Measurements from ENCODE around the gene ZNF823. TPM values are rescaled to one million over a fixed set of nuclear protein-coding genes. Genes with fewer than 3 reads are reported as not detected.

Gene ZNF823
- total RNA-seq, 2 donors from 2014 or later = 3.5 to 5.9 TPM

- intact Hi-C loops (cut with DNase I) = no loop called here
- Histone ChIP-seq H3K36me3 (no peaks in the 10 kb centered on the region), H3K4me1 (replicated peaks) (no peaks in the 10 kb centered on the region), H3K4me3 (peak overlapping the region; percentile 68 to 69), H3K9me3 (no peaks in the 10 kb centered on the region), H3K27me3 (replicated peaks; ENCODE audit: insufficient read depth) (no peaks in the 10 kb centered on the region), H3K27ac (peak overlapping the region; percentile 78 to 84)
- DNase-seq (ENCODE audit: low spot score) = peak; percentile 97
- WGBS = 3% methylated on average over 51 of the region's 61 CpGs
- TF ChIP-seq POLR2AphosphoS5 (IDR thresholded peaks at IDR 0.05) = peak; percentile 94
- TF ChIP-seq POLR2A (IDR thresholded peaks at IDR 0.05) = peak; percentile 87
- peak in 1 of 4 experiments; percentile 23 for TF ChIP-seq CTCF (IDR thresholded peaks at IDR 0.05)
Measured at GRCh38 chr19:11694533-11695439, 44.0 kb downstream of the ZNF823 start.

DNA sequence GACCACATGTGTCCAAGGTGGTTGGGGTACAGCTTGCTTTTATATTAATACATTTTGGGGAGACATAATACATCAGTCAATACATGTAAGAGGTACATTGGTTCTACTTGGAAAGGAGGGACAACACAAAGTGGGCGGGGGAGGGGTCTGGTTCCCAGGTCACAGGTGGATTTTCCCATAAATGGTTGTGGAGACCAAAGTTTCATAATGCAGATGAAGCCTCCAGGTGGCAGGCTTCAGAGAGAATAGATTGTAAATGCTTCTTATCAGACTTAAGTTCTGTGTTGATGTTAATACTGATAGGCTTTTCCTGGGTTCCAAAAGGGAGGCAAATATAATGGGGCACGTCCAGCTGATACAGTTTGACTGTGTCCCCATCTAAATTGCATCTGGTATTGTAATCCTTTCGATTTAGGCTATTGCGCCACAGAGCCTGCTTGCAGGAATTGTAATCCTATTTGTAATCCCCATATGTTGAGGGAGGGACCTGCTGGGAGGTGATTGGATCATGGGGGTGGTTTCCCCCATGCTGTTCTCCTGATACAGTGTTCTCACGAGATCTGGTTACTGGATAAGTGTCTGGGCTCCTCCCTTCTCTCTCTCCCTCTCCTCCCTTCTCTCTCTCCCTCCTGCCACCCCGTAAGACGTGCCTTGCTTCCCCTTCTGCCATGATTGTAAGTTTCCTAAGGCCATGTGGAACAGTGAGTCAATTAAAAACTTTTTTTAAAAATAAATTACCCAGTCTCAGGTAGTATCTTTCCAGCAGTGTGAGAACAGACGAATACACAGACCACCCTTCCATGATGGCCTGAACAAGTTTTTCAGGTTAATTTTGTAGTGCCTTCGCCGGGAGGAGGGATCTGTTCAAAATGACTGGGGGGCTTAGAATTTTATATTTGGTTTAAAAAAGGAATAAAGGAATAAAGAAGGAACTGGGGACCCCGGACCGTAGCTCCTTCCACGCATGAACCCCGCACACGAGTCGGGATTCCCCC lies 44.9 kb downstream of the ZNF823 start:
- no peaks in the 10 kb centered on the region for H3K9me3 ChIP-seq
- no peaks in the 10 kb centered on the region for H3K27me3 ChIP-seq (replicated peaks; ENCODE audit: insufficient read depth)
- intact Hi-C loops (cut with DNase I) = no loop called here
- peak overlapping the region; percentile 68 to 69 for H3K4me3 ChIP-seq
- WGBS = 22% methylated on average over 16 of the region's 16 CpGs
- H3K27ac ChIP-seq = peak overlapping the region; percentile 78 to 84
- DNase-seq (ENCODE audit: low spot score) = no peak
- H3K36me3 ChIP-seq = no peaks in the 10 kb centered on the region
- TF ChIP-seq POLR2AphosphoS5 (IDR thresholded peaks at IDR 0.05) = no peak
- TF ChIP-seq CTCF (IDR thresholded peaks at IDR 0.05) = no peak
- no peak for TF ChIP-seq POLR2A (IDR thresholded peaks at IDR 0.05)
- no peaks in the 10 kb centered on the region for H3K4me1 ChIP-seq (replicated peaks)

DNA sequence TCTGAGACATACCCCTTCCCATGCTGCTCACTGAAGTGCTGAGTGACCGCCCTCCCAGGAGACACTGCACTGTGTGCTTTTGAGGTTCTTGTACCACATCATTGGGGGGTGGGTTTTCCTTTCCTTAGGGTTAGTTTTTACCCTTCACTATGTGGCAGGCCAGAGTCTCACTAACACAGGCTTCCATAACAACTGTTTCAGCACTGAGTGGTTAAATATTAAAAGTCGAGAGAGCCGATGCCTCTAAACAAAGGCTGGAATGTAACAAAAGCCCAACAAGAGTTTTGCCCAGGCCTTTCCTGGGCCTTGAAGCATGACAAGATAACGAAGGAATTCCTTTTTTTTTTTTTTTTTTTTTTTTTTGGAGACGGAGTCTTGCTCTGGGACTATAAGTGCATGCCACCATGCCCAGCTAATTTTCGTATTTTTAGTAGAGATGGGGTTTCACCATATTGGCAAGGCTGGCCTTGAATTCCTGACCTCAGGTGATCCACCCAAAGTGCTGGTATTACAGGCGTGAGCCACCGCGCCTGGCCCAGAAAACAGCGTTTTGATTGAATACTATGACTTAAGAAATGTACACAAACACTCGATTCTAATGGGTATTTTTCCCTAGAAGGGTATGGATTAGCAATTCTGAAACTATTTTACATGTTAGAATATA lies 46.5 kb downstream of the ZNF823 start:
- Histone ChIP-seq H3K27me3 (replicated peaks; ENCODE audit: insufficient read depth) (no peaks in the 10 kb centered on the region), H3K27ac (no peak overlapping the region), H3K9me3 (no peaks in the 10 kb centered on the region), H3K4me1 (replicated peaks) (no peaks in the 10 kb centered on the region), H3K36me3 (no peaks in the 10 kb centered on the region), H3K4me3 (no peak overlapping the region)
- WGBS = 78% methylated on average over 11 of the region's 11 CpGs
- intact Hi-C loops (cut with DNase I) = no loop called here
- DNase-seq (ENCODE audit: low spot score) = no peak
- no peak for TF ChIP-seq POLR2AphosphoS5 (IDR thresholded peaks at IDR 0.05)
- TF ChIP-seq POLR2A (IDR thresholded peaks at IDR 0.05) = no peak
- TF ChIP-seq CTCF (IDR thresholded peaks at IDR 0.05) = no peak

GRCh38 chr19:11685676-11686650 lies 52.8 kb downstream of the ZNF823 start:
- Histone ChIP-seq H3K9me3 (no peaks in the 10 kb centered on the region), H3K36me3 (no peaks in the 10 kb centered on the region), H3K4me3 (no peak overlapping the region), H3K27me3 (replicated peaks; ENCODE audit: insufficient read depth) (no peaks in the 10 kb centered on the region), H3K27ac (no peak overlapping the region), H3K4me1 (replicated peaks) (no peaks in the 10 kb centered on the region)
- DNase-seq (ENCODE audit: low spot score) = no peak
- WGBS = 93% methylated on average over 4 of the region's 4 CpGs
- TF ChIP-seq POLR2A (IDR thresholded peaks at IDR 0.05) = no peak
- TF ChIP-seq POLR2AphosphoS5 (IDR thresholded peaks at IDR 0.05) = no peak
- no peak for TF ChIP-seq CTCF (IDR thresholded peaks at IDR 0.05)
- intact Hi-C loops (cut with DNase I) = no loop called here
